ENCODE measurements around the gene TRIM14. TPM values are rescaled to one million over a fixed set of nuclear protein-coding genes. Genes with fewer than 3 reads are reported as not detected.

The TRIM14 gene
- total RNA-seq, 1 donor from 2014 or later = 1.8 TPM

DNA sequence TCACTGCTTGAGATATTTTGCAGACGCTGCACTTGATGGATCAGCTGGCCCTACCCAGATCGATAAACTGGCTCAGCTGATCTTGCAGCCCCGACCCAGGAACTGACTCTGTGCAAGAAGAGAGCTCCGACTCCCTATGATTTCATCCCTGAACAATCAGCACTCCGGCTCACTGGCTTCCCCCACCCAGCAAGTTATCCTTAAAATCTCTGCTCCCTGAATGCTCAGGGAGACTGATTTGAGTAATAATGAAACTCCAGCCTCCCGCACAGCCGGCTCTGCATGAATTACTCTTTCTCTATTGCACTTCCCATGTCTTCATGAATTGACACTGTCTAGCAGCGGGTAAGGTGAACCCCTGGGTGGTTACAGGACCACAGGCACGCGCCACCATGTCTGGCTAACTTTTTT, 79.4 kb downstream of the TRIM14 start:
- DNase-seq (ENCODE audit: low read depth) (no peak), FAIRE-seq (no peak)
- TF ChIP-seq, protein P1, sequence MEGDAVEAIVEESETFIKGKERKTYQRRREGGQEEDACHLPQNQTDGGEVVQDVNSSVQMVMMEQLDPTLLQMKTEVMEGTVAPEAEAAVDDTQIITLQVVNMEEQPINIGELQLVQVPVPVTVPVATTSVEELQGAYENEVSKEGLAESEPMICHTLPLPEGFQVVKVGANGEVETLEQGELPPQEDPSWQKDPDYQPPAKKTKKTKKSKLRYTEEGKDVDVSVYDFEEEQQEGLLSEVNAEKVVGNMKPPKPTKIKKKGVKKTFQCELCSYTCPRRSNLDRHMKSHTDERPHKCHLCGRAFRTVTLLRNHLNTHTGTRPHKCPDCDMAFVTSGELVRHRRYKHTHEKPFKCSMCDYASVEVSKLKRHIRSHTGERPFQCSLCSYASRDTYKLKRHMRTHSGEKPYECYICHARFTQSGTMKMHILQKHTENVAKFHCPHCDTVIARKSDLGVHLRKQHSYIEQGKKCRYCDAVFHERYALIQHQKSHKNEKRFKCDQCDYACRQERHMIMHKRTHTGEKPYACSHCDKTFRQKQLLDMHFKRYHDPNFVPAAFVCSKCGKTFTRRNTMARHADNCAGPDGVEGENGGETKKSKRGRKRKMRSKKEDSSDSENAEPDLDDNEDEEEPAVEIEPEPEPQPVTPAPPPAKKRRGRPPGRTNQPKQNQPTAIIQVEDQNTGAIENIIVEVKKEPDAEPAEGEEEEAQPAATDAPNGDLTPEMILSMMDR (IDR thresholded peaks at IDR 0.05; ENCODE audit: insufficient read depth, low read length, severe bottlenecking) = no peak
- no peaks in the 10 kb centered on the region for H3K36me3 ChIP-seq (ENCODE audit: control insufficient read depth, insufficient read depth, low read length)
- H3K27me3 ChIP-seq (ENCODE audit: control insufficient read depth, insufficient read depth, low read length) = no peaks in the 10 kb centered on the region
- no peak overlapping the region for H3K4me3 ChIP-seq (ENCODE audit: low read depth, low read length)

DNA sequence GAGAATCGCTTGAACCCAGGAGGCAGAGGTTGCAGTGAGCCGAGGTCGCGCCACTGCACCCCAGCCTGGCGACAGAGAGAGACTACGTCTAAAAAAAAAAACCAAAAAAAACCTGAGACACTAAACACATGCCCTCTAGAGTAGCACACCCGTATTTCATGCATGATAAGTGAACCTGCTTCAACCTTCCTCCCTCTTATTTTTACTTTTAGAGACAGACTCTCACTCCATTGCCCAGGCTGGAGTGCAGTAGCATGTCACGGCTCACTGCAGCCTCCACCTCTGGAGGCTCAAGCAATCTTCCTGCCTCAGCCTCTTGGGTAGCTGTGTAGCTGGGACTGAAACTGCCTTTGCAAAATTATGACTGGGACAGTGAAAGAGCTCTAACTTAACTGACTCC, 80.1 kb downstream of the TRIM14 start:
- Histone ChIP-seq H3K27me3 (ENCODE audit: control insufficient read depth, insufficient read depth, low read length) (no peaks in the 10 kb centered on the region), H3K36me3 (ENCODE audit: control insufficient read depth, insufficient read depth, low read length) (no peaks in the 10 kb centered on the region), H3K4me3 (ENCODE audit: low read depth, low read length) (no peak overlapping the region)
- no peak for FAIRE-seq
- DNase-seq (ENCODE audit: low read depth) = no peak
- TF ChIP-seq, protein P1 (IDR thresholded peaks at IDR 0.05; ENCODE audit: insufficient read depth, low read length, severe bottlenecking) = no peak

DNA sequence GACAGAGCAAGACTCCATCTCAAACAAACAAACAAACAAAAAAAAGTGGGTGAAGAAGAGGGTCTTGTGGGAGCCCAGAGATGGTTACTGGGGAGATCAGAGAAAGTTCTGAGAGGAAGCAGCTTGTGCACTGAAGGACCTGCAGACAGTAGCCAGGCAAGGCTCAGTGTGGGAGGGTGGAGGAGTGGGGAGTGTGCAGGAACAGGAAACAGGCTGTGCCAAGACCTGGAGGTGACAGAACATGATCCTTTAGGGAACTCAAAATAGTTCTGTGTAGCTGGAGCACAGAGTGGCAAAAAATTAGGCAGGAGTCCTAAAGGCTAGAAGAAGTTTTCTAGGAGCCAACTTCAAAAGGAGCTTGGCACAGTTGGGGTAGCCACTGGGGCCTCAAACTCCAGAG, 81.7 kb downstream of the TRIM14 start:
- no peak overlapping the region for H3K4me3 ChIP-seq (ENCODE audit: low read depth, low read length)
- FAIRE-seq = no peak
- DNase-seq (ENCODE audit: low read depth) = peak; percentile 14
- no peaks in the 10 kb centered on the region for H3K27me3 ChIP-seq (ENCODE audit: control insufficient read depth, insufficient read depth, low read length)
- TF ChIP-seq, protein P1 (IDR thresholded peaks at IDR 0.05; ENCODE audit: insufficient read depth, low read length, severe bottlenecking) = no peak
- H3K36me3 ChIP-seq (ENCODE audit: control insufficient read depth, insufficient read depth, low read length) = no peaks in the 10 kb centered on the region

DNA sequence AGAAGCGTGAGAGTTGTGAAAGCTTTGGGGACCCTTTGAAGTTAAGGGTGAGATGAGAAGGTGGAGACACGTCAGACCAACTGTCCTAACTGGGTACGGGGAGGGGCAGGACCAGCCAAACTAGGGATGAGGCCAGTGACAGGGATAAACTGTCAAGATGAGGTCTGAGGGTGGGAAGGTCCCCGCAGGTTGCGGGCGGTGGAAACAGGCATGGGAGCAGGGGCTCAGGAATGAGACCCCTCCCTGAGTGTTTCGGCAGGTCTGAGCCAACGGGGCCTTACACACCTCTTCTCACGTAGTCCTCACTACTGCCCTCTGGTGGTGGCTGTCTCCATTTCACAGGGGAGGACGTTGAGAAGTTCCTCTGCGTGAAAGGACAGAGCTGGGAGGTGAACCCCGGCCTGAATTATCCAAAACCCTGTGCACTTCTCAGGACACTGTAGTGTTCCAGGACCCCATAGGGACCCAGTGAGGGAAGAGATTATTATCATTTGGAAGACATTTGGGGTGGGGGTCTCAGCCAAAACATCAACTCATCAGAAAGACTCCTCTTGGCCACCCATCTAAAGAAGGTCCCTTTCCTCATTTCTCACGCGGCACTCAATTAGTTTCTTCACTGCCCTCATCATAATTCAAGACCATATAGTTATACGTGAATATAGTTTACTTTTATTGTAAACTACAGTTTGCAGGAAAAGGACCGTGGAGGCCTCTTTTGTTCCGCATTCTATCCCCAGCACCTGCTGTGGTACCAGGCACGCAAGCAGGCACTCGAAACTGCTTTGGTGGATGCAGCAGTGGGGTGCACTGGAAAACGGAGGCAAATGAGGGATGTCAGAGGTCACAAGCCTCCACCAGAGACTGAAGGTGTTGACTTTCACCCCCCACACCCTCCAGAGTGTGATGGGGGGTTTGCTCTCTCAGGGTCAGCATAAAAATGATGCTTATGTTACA, 84.2 kb downstream of the TRIM14 start:
- FAIRE-seq = no peak
- peak; percentile 69 for DNase-seq (ENCODE audit: low read depth)
- no peak overlapping the region for H3K4me3 ChIP-seq (ENCODE audit: low read depth, low read length)
- TF ChIP-seq, protein P1 (IDR thresholded peaks at IDR 0.05; ENCODE audit: insufficient read depth, low read length, severe bottlenecking) = peak; percentile 80
- H3K27me3 ChIP-seq (ENCODE audit: control insufficient read depth, insufficient read depth, low read length) = no peaks in the 10 kb centered on the region
- no peaks in the 10 kb centered on the region for H3K36me3 ChIP-seq (ENCODE audit: control insufficient read depth, insufficient read depth, low read length)

DNA sequence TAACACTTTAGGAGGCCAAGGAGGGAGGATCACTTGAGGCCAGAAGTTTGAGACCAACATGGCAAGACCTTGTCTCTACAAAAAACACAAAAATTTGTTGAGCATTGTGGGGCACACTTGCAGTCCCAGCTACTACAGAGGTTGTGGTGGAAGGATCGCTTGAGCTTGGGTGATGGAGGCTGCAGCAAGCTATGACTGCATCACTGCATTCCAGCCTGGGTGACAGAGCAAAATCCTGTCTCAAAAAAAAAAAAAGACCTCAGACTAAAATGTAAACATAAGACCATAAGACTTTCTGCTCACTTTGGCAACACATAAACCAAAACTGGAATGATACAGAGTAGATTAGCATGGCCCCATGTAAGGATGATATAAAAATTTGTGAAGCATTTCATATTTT, 87.1 kb downstream of the TRIM14 start:
- TF ChIP-seq, protein P1 (IDR thresholded peaks at IDR 0.05; ENCODE audit: insufficient read depth, low read length, severe bottlenecking) = no peak
- DNase-seq (ENCODE audit: low read depth) (no peak), FAIRE-seq (no peak)

More for the DNA sequence above, 87.1 kb downstream of the TRIM14 start:
- Histone ChIP-seq H3K36me3 (ENCODE audit: control insufficient read depth, insufficient read depth, low read length) (no peaks in the 10 kb centered on the region), H3K4me3 (ENCODE audit: low read depth, low read length) (no peak overlapping the region), H3K27me3 (ENCODE audit: control insufficient read depth, insufficient read depth, low read length) (no peaks in the 10 kb centered on the region)

All from bronchial epithelial cell (primary cell).